H1 (cell line): ENCODE results near the gene TBX2.
"Not testable (repeated sequence)": the region's sequence is repeated elsewhere in the genome, so short reads cannot be mapped to it uniquely, and the experiment has no call there.

Source experiments
- CEBPB ChIP-seq: IDR thresholded peaks from 2 replicates; pipeline ENCODE4 v1.6.1; 2012; ENCODE audit warnings: low read depth, low read length
- CTCF ChIP-seq, 3 experiments: IDR thresholded peaks; 1 replicate in 2 of 3; 2 replicates in 1 of 3; pipeline versions ENCODE4 v1.5.1 to v1.6.1; 2011; ENCODE audit warnings: low read length in 3 of 3, mild to moderate bottlenecking in 3 of 3, inconsistent platforms in 2 of 3, low read depth in 1 of 3, moderate library complexity in 1 of 3; ENCODE audit not compliant: insufficient read depth in 1 of 3; ENCODE audit errors: control extremely low read depth in 1 of 3
- EGR1 ChIP-seq: IDR thresholded peaks from 2 replicates; pipeline ENCODE4 v1.6.1; 2011; ENCODE audit warnings: low read depth, low read length, borderline replicate concordance
- EZH2 ChIP-seq: fragments of 200-600 bp; sonication (generic); IDR thresholded peaks from 2 replicates; pipeline ENCODE4 v1.7.1; 2012; ENCODE audit warnings: low read depth, mild to moderate bottlenecking, moderate library complexity, low read length, inconsistent platforms; ENCODE audit not compliant: severe bottlenecking
- KDM1A ChIP-seq: fragments of 200-600, 300-600 bp; sonication (generic); IDR thresholded peaks from 2 replicates; pipeline ENCODE4 v1.7.1; 2016; ENCODE audit warnings: mild to moderate bottlenecking, low read length, borderline replicate concordance
- POLR2A ChIP-seq, 2 experiments: IDR thresholded peaks; 1 replicate in 1 of 2; 2 replicates in 1 of 2; pipeline ENCODE4 v1.6.1; 2011; ENCODE audit warnings: low read depth in 2 of 2, low read length in 2 of 2, mild to moderate bottlenecking in 2 of 2; ENCODE audit errors: control extremely low read depth in 1 of 2
- ZNF274 ChIP-seq: IDR thresholded peaks from 2 replicates; pipeline ENCODE4 v1.7.0; 2012; ENCODE audit warnings: low read length, borderline replicate concordance; ENCODE audit errors: extremely low read depth

- not testable (repeated sequence) for TF ChIP-seq EZH2; CTCF (IDR thresholded peaks at IDR 0.05; ENCODE audit: control extremely low read depth in 1 of 3, insufficient read depth in 1 of 3, low read depth in 1 of 3, low read length in 3 of 3); KDM1A; EGR1; CEBPB; POLR2A (IDR thresholded peaks at IDR 0.05; ENCODE audit: control extremely low read depth in 1 of 2, low read depth in 2 of 2, low read length in 2 of 2); ZNF274
These were observed 41.9 kb downstream of the TBX2 start for GRCh38 chr17:61441507-61441906.
